ENCODE measurements around the gene CTXN3. TPM values are rescaled to one million over a fixed set of nuclear protein-coding genes. Genes with fewer than 3 reads are reported as not detected.

The CTXN3 gene
- not detected in 2 replicates for total RNA-seq (2014; rRNA removed; shearing (Covaris generic))

DNA sequence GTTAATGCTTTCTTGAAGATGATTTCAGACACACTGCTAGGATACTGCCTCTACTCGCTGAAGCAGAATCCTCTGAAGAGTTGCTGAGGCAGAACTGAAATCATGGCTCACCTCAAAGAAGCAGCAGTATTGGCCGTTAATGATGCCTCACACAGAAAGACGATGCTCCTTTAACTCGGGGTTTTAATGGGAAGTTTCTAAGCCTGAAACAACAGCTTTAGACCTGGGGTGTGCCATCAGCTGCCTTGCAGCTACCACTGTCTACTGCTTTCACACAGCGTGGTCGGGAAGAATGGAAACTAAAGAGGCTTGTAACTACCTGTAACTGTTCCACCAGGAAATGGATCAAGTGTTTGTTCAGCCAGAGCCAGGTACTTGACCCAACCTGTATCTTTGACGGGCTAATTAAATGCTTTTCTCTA is at the start of gene CTXN3:
CTXN3 (plus strand) TSS at position 65 of the 422 bp plus-strand sequence. CDS start 8,440 bp downstream, outside the sequence.
- no peak within 1 kb of the TSS for H3K4me3 ChIP-seq (ENCODE audit: insufficient read depth, low read depth, low read length)
- no peak for DNase-seq
- H3K27me3 ChIP-seq (ENCODE audit: control insufficient read depth, insufficient read depth, low read length) = no peaks in the 10 kb centered on the region
- no peaks in the 10 kb centered on the region for H3K36me3 ChIP-seq (replicated peaks; ENCODE audit: control insufficient read depth, insufficient read depth, low read length)

DNA sequence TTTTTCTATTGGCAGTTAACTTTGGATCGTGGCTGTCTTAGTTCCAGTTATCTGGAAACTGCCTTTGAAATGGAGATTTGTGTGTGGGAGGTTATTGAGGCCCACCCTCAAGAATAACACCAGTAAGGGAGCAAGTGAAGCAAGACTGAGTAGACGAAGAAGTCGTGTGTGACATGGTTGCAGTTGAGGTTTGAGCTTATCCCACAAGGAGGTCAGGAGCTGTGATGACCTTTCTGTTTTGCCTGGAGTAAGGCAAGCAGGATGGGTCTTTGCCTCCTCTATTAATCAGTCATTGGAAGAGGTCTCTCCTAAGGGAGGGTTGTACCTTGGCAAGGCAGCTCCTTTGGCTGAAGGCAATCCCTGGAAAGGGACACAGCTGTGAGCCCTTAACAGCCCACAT is 49.6 kb upstream of the CTXN3 start:
- Histone ChIP-seq H3K4me3 (ENCODE audit: insufficient read depth, low read depth, low read length) (no peak overlapping the region), H3K27me3 (ENCODE audit: control insufficient read depth, insufficient read depth, low read length) (no peaks in the 10 kb centered on the region), H3K36me3 (replicated peaks; ENCODE audit: control insufficient read depth, insufficient read depth, low read length) (no peaks in the 10 kb centered on the region)
- DNase-seq = no peak

DNA sequence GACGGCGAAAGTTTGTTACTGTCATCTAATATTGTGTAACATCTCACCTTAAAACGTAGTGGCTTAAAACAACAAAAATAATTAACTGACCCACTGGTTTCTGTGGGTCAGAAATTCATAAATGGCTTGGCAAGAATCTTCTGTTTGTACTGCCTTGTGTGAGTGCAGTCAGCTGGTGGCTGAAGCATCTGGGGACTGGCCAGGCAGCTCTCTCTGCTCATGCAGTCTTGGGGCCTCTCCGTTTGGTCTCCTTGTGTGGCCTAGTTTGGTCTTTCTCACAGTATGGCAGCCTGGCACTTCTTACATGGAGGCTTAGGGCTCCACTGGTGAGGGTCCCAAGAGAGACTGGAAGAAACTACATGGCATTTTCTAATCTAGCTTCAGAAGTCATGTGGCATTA is 49.0 kb upstream of the CTXN3 start:
- no peak for DNase-seq
- Histone ChIP-seq H3K4me3 (ENCODE audit: insufficient read depth, low read depth, low read length) (no peak overlapping the region), H3K27me3 (ENCODE audit: control insufficient read depth, insufficient read depth, low read length) (no peaks in the 10 kb centered on the region), H3K36me3 (replicated peaks; ENCODE audit: control insufficient read depth, insufficient read depth, low read length) (no peaks in the 10 kb centered on the region)

DNA sequence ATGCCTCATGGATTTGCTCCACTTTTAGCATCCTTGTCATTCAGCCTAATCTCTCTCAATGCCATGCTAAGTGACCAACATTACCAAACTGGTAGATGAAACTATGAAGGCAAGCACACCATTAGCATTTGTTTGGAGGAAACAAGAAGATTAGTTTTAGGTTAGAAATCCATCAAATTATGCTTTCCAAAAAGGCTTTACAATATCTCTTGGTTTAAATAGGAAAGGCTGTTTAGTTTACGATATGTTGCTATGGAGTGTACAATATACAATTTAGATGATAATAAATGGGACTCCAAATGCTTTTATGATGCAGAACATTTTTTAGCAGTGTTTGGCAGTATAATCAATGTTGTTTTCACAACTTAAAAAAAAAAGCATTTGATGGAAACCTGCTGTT is 47.8 kb upstream of the CTXN3 start:
- no peak for DNase-seq
- H3K4me3 ChIP-seq (ENCODE audit: insufficient read depth, low read depth, low read length) = no peak overlapping the region
- H3K27me3 ChIP-seq (ENCODE audit: control insufficient read depth, insufficient read depth, low read length) = no peaks in the 10 kb centered on the region
- H3K36me3 ChIP-seq (replicated peaks; ENCODE audit: control insufficient read depth, insufficient read depth, low read length) = no peaks in the 10 kb centered on the region

DNA sequence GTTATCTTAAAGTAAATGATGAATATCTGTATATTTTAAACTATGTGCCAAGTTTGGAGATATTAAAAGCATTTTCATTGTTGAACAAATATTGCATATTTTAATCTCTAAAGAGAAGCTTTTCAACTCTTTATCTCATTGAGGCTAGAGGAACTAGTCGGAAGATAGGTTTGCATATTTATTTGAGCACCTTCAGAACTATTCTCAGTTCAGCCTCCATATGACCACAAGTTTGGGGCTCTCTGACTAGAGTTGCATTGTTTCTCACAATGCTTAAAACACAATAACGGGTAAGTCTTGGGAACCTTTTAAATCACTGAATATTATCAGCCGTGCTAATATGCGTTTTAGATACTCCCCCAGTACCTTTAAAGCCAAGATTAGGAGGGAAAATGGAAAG is 47.3 kb upstream of the CTXN3 start:
- Histone ChIP-seq H3K27me3 (ENCODE audit: control insufficient read depth, insufficient read depth, low read length) (no peaks in the 10 kb centered on the region), H3K4me3 (ENCODE audit: insufficient read depth, low read depth, low read length) (no peak overlapping the region), H3K36me3 (replicated peaks; ENCODE audit: control insufficient read depth, insufficient read depth, low read length) (no peaks in the 10 kb centered on the region)
- DNase-seq = no peak

DNA sequence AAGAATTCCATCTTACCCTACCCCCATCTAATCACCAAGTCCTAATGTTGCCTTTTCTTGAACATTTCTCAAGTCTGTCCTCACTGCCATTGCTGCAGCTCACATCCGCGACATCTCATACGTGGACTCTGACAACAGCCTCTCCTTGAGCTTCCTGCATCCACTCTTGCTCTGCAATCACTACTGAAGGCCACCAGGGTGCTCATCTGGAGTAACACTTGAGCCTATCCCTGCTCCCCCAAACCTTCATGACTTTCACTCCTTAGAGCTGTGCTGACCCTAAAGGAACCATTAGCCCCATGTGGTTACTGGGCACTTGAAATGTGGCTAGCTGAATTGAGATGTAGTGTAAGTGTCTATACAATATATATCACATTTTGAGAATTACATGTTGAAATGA is 46.4 kb upstream of the CTXN3 start:
- H3K27me3 ChIP-seq (ENCODE audit: control insufficient read depth, insufficient read depth, low read length) = no peaks in the 10 kb centered on the region
- H3K4me3 ChIP-seq (ENCODE audit: insufficient read depth, low read depth, low read length) = no peak overlapping the region
- H3K36me3 ChIP-seq (replicated peaks; ENCODE audit: control insufficient read depth, insufficient read depth, low read length) = no peaks in the 10 kb centered on the region
- DNase-seq = peak; percentile 8

DNA sequence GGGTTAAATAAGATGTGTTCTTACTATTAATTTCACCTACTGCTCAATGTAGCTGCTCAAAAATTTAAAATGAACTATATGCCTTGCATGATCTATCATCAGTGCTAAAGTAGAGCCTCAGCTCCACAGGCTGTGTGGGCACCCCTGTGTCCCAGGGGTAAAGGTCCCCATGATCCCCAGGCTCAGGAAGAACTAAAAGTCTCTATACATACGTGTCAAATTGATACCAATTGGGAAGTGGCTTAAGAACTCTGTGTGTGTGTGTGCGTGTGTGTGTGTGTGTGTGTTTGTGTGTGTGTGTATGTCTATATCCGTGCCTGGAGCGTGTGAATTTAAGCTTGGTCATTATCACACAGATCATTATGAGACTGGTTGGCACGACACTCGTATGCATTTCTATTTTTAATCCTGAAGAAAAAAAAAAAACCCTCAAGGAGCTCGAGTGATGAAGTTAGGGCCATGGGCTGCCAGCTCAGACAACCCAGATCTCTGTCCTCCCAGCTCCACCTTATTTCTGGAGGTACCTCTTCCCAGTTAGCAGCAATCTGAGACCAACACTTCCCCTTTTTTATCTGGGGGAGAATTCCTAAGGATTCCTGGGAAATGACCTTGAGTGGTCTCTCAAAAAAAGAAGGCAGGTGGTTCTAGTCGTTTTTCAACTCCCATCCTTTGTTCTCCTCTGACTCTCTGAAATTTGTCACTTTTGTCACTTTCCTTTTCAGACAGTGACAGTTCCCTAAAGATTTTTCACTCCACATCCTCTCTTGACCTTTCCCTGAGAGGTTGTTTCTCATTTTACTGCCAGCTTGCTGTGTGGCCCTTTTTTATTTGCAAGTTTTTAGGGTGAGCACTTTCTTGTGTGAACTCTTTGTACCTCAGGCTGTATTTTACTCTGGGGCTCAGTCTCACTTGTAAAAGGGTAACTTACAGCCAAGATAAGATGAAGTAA is 45.7 kb upstream of the CTXN3 start:
- no peaks in the 10 kb centered on the region for H3K36me3 ChIP-seq (replicated peaks; ENCODE audit: control insufficient read depth, insufficient read depth, low read length)
- no peak overlapping the region for H3K4me3 ChIP-seq (ENCODE audit: insufficient read depth, low read depth, low read length)
- no peaks in the 10 kb centered on the region for H3K27me3 ChIP-seq (ENCODE audit: control insufficient read depth, insufficient read depth, low read length)
- no peak for DNase-seq

DNA sequence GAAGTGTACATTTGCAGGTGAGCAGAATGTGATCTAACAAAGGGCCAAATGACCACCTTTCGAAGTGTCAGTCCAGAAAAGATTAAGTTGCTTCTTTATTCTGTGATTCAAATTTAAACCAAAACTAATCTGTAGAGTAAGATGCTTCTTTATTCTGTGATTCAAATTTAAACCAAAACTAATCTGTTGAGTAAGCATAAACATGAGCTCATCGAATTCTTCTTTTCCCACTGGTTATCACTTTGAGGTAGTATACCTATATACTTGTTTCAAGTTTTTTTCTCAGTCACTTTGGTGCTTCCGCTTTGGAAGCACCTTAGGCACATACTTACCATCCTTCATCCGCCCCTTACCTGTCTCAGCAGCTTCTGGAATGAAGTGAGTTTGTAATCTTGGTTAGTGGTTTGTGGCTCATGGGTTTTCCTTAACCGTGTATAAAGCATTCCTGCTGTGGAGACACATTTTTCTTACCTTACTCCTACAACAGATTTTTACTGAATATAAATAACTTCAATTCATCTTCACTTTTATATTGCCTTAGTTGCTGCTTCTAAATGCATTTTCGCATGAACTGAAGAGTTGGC is 40.7 kb upstream of the CTXN3 start:
- Histone ChIP-seq H3K36me3 (replicated peaks; ENCODE audit: control insufficient read depth, insufficient read depth, low read length) (no peaks in the 10 kb centered on the region), H3K4me3 (ENCODE audit: insufficient read depth, low read depth, low read length) (no peak overlapping the region), H3K27me3 (ENCODE audit: control insufficient read depth, insufficient read depth, low read length) (no peaks in the 10 kb centered on the region)
- DNase-seq = no peak

DNA sequence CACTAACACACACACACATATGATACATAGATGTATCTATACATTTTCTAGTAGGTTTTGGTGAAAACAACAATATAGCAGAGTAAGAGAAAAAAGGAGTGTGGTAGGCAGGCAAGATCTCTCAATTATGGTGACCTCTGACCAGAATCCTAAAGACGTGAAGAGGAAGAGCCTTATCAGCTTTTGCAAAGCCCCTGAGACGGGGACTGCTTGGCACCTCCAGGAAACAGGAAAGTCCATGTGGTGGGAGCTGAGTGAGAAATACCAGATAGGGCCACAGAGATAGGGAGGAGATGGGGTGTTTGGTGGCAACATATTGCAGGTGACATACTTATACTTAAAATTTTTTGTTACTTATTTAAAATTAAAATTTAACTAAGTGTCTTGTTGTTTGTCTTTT is 39.9 kb upstream of the CTXN3 start:
- Histone ChIP-seq H3K4me3 (ENCODE audit: insufficient read depth, low read depth, low read length) (no peak overlapping the region), H3K27me3 (ENCODE audit: control insufficient read depth, insufficient read depth, low read length) (no peaks in the 10 kb centered on the region), H3K36me3 (replicated peaks; ENCODE audit: control insufficient read depth, insufficient read depth, low read length) (no peaks in the 10 kb centered on the region)
- no peak for DNase-seq

DNA sequence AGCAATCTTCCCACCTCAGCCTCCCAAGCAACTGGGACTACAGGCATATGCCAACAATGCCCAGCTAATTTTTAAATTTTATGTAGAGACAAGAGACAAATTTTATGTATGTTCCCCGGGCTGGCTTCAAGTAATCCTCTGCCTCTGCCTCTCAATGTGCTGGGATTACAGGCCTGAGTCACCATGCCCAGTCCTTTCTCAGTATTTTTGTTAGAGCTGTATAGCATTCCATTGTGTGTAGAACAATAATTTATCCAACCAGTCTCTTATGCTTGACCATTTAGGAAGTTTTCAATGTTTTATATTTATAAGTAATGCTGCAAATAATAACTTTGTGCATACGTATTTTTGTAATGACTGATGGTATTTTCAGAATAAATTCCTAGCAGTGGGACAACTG is 38.9 kb upstream of the CTXN3 start:
- H3K4me3 ChIP-seq (ENCODE audit: insufficient read depth, low read depth, low read length) = no peak overlapping the region
- no peak for DNase-seq
- no peaks in the 10 kb centered on the region for H3K36me3 ChIP-seq (replicated peaks; ENCODE audit: control insufficient read depth, insufficient read depth, low read length)
- H3K27me3 ChIP-seq (ENCODE audit: control insufficient read depth, insufficient read depth, low read length) = no peaks in the 10 kb centered on the region

DNA sequence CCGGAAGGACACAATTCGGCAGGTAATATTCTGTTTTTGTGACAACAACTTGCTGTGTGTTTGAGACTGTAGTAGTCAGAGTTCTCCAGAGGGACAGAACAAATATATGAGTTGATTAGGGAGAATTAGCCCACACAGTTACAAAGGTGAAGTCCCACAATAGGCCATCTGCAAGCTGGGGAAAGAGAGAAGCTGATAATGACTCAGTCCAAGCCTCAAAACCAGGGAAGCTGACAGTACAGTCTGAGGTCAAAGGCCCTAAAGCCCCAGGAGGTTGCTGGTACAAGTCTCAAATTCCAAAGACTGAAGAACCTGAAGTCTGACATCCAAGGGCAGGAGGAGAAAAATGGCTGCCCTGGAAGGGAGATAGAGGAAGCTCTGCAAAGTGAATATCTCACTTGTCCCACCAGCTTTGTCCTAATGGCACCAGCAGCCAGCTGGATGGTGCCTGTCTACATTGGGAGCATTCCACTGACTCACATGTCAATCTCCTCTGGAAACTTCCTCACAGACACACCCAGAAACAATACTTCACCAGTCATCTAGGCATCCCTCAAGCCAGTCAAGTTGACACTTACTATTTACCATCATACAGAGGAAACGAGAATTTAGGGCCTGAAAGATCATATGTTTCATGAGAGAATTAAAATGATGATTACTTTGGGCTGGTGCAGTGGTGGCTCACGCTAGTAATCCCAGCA is 36.3 kb upstream of the CTXN3 start:
- no peak for DNase-seq
- no peaks in the 10 kb centered on the region for H3K27me3 ChIP-seq (ENCODE audit: control insufficient read depth, insufficient read depth, low read length)
- H3K4me3 ChIP-seq (ENCODE audit: insufficient read depth, low read depth, low read length) = no peak overlapping the region
- H3K36me3 ChIP-seq (replicated peaks; ENCODE audit: control insufficient read depth, insufficient read depth, low read length) = no peaks in the 10 kb centered on the region

DNA sequence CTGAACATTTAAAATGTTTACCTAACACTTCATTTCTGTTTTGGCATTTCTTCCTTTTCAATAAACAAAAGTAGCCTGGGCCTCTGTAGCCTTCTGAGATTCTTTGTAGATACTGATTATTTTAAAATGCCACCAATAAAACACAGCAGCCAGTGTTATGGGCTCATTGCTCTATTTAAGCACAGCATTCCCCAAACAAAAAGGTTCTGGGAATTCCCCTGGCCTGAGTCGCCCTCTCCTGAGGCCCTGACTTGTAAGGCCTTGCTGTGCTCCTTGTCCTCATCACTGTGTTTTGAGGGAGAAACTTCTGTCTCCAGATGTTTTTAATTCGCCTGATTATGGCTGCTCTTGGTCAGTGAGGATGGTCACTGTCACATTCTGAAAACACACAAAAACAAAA is 33.0 kb upstream of the CTXN3 start:
- DNase-seq = no peak
- Histone ChIP-seq H3K4me3 (ENCODE audit: insufficient read depth, low read depth, low read length) (no peak overlapping the region), H3K36me3 (replicated peaks; ENCODE audit: control insufficient read depth, insufficient read depth, low read length) (no peaks in the 10 kb centered on the region), H3K27me3 (ENCODE audit: control insufficient read depth, insufficient read depth, low read length) (no peaks in the 10 kb centered on the region)

DNA sequence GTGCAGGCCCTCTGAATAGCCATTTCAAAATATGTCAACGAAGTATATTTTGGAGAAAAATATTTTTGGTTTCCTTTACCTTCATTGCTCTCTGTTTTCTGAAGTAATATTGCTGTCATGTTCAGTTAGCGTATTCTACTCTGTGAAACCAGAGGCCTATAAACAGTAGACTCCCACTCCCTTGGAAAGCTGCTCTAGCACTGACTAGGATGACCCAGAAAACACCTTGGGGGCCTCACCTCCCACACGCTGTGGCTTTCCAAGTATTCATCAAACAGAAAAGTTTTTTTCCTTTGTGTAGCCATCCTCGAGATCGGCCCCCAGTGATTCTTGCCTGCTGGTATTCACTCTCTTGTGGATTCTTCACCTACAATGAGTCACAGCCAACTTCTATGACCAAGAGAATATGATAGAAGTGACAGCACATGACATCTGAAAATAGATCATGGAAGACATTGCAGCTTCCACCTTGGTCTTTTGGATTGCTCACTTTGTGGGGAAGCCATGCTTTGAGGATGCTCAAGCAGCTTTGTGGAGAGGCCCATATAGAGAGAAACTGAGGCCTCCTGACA is 28.9 kb upstream of the CTXN3 start:
- DNase-seq = no peak
- H3K27me3 ChIP-seq (ENCODE audit: control insufficient read depth, insufficient read depth, low read length) = no peaks in the 10 kb centered on the region
- no peak overlapping the region for H3K4me3 ChIP-seq (ENCODE audit: insufficient read depth, low read depth, low read length)
- no peaks in the 10 kb centered on the region for H3K36me3 ChIP-seq (replicated peaks; ENCODE audit: control insufficient read depth, insufficient read depth, low read length)

DNA sequence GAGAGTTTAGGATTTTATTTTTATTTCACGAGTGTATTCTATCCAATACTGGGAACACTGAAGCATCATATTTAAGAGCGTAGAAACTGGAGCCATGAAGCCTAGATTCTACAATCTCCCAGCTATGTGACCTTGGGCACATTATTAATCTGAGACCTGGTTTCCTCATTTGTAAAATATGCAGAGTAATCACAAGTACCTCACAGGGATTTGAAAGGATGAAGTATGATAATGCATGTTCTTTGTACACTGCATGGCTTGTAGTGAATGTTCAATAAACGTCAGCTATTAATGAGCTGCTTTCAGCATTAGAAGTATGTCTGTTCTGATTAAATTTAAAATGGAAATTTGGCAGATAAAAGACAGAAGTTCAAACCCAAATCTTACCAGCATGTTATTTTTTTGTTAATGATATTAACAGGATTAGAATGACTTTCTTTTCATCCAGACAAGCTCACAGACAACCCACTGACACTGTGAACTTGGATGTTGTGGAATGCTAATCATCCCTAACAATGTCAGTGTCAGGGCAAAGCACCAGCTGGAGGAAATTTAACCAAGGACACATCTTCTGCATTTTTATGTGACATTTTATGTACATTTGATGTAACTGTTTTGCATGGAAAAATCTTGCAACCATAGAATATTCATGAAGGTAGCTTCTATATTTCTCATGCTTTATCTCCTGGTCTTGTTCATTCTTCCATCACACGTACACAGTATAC is 27.1 kb upstream of the CTXN3 start:
- no peak for DNase-seq
- H3K27me3 ChIP-seq (ENCODE audit: control insufficient read depth, insufficient read depth, low read length) = no peaks in the 10 kb centered on the region
- H3K36me3 ChIP-seq (replicated peaks; ENCODE audit: control insufficient read depth, insufficient read depth, low read length) = no peaks in the 10 kb centered on the region
- no peak overlapping the region for H3K4me3 ChIP-seq (ENCODE audit: insufficient read depth, low read depth, low read length)
